HEK293T (cell line): Measurements from ENCODE around the gene SLC13A3.

Experiments
- CTBP1 ChIP-seq: fragments of 450-650 bp; IDR thresholded peaks from 2 replicates; pipeline ENCODE4 v1.6.1; 2016; ENCODE audit warnings: borderline replicate concordance
- ELF4 ChIP-seq: fragments of 450-650 bp; IDR thresholded peaks from 2 replicates; pipeline ENCODE4 v1.6.1; 2017; ENCODE audit warnings: antibody characterized with exemption
- FOXA1 ChIP-seq: fragments of 450-650 bp; IDR thresholded peaks from 2 replicates; pipeline ENCODE4 v1.6.1; 2016; ENCODE audit warnings: mild to moderate bottlenecking
- HDGF ChIP-seq: fragments of 450-650 bp; IDR thresholded peaks from 2 replicates; pipeline ENCODE4 v1.6.1; 2017; ENCODE audit warnings: antibody characterized with exemption, borderline replicate concordance
- NFRKB ChIP-seq: fragments of 450-650 bp; IDR thresholded peaks from 2 replicates; pipeline ENCODE4 v1.6.1; 2016; ENCODE audit warnings: mild to moderate bottlenecking, moderate library complexity
- PKNOX1 ChIP-seq: fragments of 450-650 bp; IDR thresholded peaks from 2 replicates; pipeline ENCODE4 v1.6.1; 2016
- SP1 ChIP-seq: fragments of 450-650 bp; IDR thresholded peaks from 2 replicates; pipeline ENCODE4 v1.6.1; 2017
- SUZ12 ChIP-seq: fragments of 450-650 bp; IDR thresholded peaks from 2 replicates; pipeline ENCODE4 v1.6.1; 2016; ENCODE audit warnings: mild to moderate bottlenecking

GRCh38 chr20:46520540-46520939 lies 130.7 kb downstream of the SLC13A3 start:
- no peak for TF ChIP-seq SP1
- no peak for TF ChIP-seq ELF4
- no peak for TF ChIP-seq PKNOX1
- no peak for TF ChIP-seq FOXA1
- TF ChIP-seq NFRKB: no peak
- no peak for TF ChIP-seq CTBP1
- TF ChIP-seq HDGF: no peak
- no peak for TF ChIP-seq SUZ12
